Right renal cortex interstitium (tissue), 3 donors: Measurements from ENCODE around the gene TTC24. TPM values are rescaled to one million over a fixed set of nuclear protein-coding genes. Genes with fewer than 3 reads are reported as not detected.

Experiments used
- DNase-seq, 3 donors: peaks; one replicate each; pipeline ENCODE4 v3.0.0-alpha.2; 2013; ENCODE audit warnings: low read depth in 3 of 3, low spot score in 2 of 3
- polyA plus RNA-seq, 3 donors: library from polyadenylated mRNA; unstranded; fragments of 120-200 nt; gene quantifications; one replicate each; pipeline ENCODE4 v1.2.1, GENCODE V29; 2013; ENCODE audit not compliant: insufficient read length in 3 of 3

The TTC24 gene
- polyA plus RNA-seq, 3 donors, result 0.78 to 1.2 (median 0.99) TPM

GRCh38 chr1:156632355-156632754, 52.8 kb downstream of the TTC24 start:
- DNase-seq, result no peak

Other genes with a start within 250 kb of the TTC24 start
- 100 to 1,000 TPM; 386 to 411 (median 410) TPM for gene CCT3, start 241.4 kb upstream of the TTC24 start, polyA plus RNA-seq
- gene TSACC, start 241.2 kb upstream of the TTC24 start, polyA plus RNA-seq, result under 1 TPM; 0.50 to 0.83 (median 0.69) TPM
- gene RHBG, start 210.5 kb upstream of the TTC24 start, polyA plus RNA-seq, result 10 to 100 TPM in 2 of 3 donors, 1 to 10 TPM in 1; 8.7 to 12.3 (median 10.7) TPM
- gene MEF2D, start 78.9 kb upstream of the TTC24 start, polyA plus RNA-seq, result 10 to 100 TPM; 18.4 to 21.2 (median 19.6) TPM
- gene IQGAP3, start 7.2 kb upstream of the TTC24 start, polyA plus RNA-seq, result 10 to 100 TPM in 2 of 3 donors, 1 to 10 TPM in 1; 9.7 to 11.7 (median 11.3) TPM
- gene NAXE, start 12.1 kb downstream of the TTC24 start, polyA plus RNA-seq, result 10 to 100 TPM; 75.4 to 80.4 (median 80.3) TPM
- gene GPATCH4, start 21.8 kb downstream of the TTC24 start, polyA plus RNA-seq, result 10 to 100 TPM; 35.3 to 41.2 (median 36.8) TPM
- gene HAPLN2, start 39.7 kb downstream of the TTC24 start, polyA plus RNA-seq, result under 1 TPM in 2 of 3 donors, not detected in 1; 0.13 to 0.32 TPM
- gene BCAN, start 62.4 kb downstream of the TTC24 start, polyA plus RNA-seq, result under 1 TPM; 0.11 to 0.29 (median 0.28) TPM
- gene NES, start 97.7 kb downstream of the TTC24 start, polyA plus RNA-seq, result 100 to 1,000 TPM; 164 to 179 (median 169) TPM
- 10 to 100 TPM; 78.4 to 87.5 (median 86.4) TPM for gene CRABP2, start 125.9 kb downstream of the TTC24 start, polyA plus RNA-seq
- gene METTL25B, start 148.7 kb downstream of the TTC24 start, polyA plus RNA-seq, result 10 to 100 TPM; 27.4 to 31.1 (median 30.3) TPM
- gene ISG20L2, start 149.0 kb downstream of the TTC24 start, polyA plus RNA-seq, result 10 to 100 TPM; 39.9 to 49.2 (median 44.6) TPM
- 10 to 100 TPM; 73.5 to 75.7 (median 73.7) TPM for gene MRPL24, start 161.4 kb downstream of the TTC24 start, polyA plus RNA-seq
- gene HDGF, start 172.0 kb downstream of the TTC24 start, polyA plus RNA-seq, result 100 to 1,000 TPM; 267 to 278 (median 269) TPM
- gene PRCC, start 187.8 kb downstream of the TTC24 start, polyA plus RNA-seq, result 100 to 1,000 TPM; 106 to 121 (median 109) TPM
- under 1 TPM; 0.37 to 0.57 (median 0.42) TPM for gene SH2D2A, start 237.1 kb downstream of the TTC24 start, polyA plus RNA-seq